ENCODE data around the gene ANKRD13C. TPM values are rescaled to one million over a fixed set of nuclear protein-coding genes. Genes with fewer than 3 reads are reported as not detected.

ANKRD13C gene, protein sequence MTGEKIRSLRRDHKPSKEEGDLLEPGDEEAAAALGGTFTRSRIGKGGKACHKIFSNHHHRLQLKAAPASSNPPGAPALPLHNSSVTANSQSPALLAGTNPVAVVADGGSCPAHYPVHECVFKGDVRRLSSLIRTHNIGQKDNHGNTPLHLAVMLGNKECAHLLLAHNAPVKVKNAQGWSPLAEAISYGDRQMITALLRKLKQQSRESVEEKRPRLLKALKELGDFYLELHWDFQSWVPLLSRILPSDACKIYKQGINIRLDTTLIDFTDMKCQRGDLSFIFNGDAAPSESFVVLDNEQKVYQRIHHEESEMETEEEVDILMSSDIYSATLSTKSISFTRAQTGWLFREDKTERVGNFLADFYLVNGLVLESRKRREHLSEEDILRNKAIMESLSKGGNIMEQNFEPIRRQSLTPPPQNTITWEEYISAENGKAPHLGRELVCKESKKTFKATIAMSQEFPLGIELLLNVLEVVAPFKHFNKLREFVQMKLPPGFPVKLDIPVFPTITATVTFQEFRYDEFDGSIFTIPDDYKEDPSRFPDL
- 33.5 and 34.7 TPM in 2 replicates for total RNA-seq

DNA sequence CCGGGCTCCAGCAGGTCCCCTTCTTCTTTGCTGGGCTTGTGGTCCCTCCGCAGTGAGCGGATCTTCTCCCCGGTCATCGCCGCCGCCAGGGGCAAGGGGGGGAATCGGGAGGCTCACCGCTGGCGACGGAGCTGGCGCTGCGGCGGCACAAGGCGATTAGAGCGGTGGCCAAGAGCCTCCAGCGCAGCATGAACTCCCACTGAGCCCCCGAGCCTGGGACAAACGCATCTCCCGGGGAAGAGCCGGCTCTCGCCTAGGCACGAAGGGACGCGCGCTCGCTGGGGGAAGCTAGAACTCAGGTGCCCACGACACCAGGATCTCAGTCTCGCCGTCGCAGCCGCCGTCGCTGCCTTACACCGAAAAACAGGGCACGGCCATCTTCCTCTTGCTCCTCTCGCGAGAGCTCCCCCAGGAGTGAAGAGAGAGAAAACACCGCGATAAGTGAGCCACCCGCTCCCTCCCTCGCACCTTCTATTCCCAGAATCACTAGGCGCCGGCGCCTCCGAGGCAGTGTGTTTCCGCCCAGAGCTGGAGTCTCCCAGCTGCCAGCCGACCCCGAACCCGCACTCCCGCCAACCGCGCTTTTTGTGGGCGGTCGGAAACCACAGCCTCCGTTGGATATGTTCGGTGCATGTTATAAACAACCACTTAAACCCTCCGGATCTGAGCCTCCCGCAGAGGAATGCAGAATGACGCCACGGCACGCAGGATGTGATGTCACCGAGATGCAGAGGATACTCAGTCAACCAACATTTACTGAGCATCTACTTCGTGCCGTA, at the start of gene ANKRD13C:
Gene ANKRD13C, minus strand, starts transcription at position 391 of the 779 bp plus-strand sequence. Its CDS starts 314 bp downstream, at position 77.

DNA sequence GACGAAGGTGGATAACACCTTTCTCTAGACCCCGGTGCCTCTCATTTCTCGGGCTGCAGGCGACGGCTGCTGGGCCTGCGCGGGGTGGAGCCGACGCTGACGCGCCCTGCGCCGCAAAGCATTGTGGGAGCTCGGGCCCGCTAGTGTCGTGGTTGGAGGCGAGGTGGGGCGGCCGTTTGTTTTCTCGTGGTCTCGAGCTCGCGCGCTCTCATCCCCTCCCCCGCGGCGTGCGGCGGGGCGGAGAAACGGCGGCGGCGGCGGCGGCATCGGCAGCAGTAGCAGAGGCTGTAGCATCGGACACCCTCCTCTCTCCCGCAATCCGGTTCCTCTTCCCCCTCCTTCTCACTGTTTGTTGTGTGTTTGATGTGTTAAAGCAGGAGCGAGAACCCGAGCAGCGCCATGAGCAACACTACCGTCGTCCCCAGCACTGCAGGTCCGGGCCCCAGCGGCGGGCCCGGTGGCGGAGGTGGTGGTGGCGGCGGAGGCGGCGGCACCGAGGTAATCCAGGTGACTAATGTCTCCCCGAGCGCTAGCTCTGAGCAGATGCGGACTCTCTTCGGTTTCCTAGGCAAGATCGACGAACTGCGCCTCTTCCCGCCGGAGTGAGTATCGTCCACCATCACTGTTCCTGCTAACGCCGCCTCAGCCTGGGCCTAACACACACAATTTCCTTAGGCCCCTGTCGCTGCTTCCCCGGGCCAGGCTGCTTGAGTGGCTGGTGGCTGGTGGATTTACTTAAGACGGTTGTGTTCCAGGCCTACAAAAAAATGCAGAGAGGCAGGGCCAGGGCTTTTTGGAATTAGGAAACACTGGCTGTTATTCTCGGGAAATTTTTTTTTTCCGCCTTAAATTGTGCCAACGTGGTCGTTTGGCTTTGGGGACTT, 133.0 kb downstream of the ANKRD13C start, which contains the start of gene SRSF11:
Gene SRSF11, plus strand, starts transcription at position 143 of the 884 bp plus-strand sequence. Its CDS starts 257 bp downstream, at position 400.

Other genes with a start within 250 kb of the ANKRD13C start
- 52.9 and 55.3 TPM in 2 replicates for gene LRRC40, start 149.1 kb downstream of the ANKRD13C start, total RNA-seq
- gene SRSF11, start 133.3 kb downstream of the ANKRD13C start, total RNA-seq, result 205 and 228 TPM in 2 replicates
- 3.6 and 4.5 TPM in 2 replicates for gene CTH, start 56.5 kb upstream of the ANKRD13C start, total RNA-seq

Data from thoracic aorta endothelial cell (primary cell).